Heart right ventricle (tissue), 16 donors: ENCODE data around the gene DGKI. TPM values are rescaled to one million over a fixed set of nuclear protein-coding genes. Genes with fewer than 3 reads are reported as not detected.

Experiments
- ATAC-seq, 8 donors: fragments of 200-7000 bp; cut with Tn5 transposase; one replicate each; pipeline ENCODE4 v1.9.1; 2020; ENCODE audit warnings: mild to moderate bottlenecking in 8 of 8, moderate library complexity in 8 of 8, moderate number of reproducible peaks in 1 of 8
- DNase-seq, 2 donors: peaks; one replicate each; pipeline ENCODE4 v3.0.0-alpha.2; 2020
- H3K27ac ChIP-seq, 10 donors: fragments of 200-600 bp; sonication (generic) in 2 of 10; one replicate each; pipeline versions ENCODE4 v1.5.0 to v1.8.0; 2020 to 2022; ENCODE audit warnings: mild to moderate bottlenecking in 3 of 10
- H3K27me3 ChIP-seq, 7 donors: fragments of 200-600 bp; one replicate each; pipeline ENCODE4 v1.8.0; 2021 to 2022; ENCODE audit warnings: mild to moderate bottlenecking in 2 of 7
- H3K36me3 ChIP-seq, 9 donors: fragments of 200-600 bp; sonication (generic) in 1 of 9; one replicate each; pipeline versions ENCODE4 v1.5.0 to v1.8.0; 2020 to 2022; ENCODE audit warnings: mild to moderate bottlenecking in 2 of 9
- H3K4me1 ChIP-seq, 9 donors: fragments of 200-600 bp; sonication (generic) in 1 of 9; one replicate each; pipeline versions ENCODE4 v1.5.0 to v1.8.0; 2020 to 2022; ENCODE audit warnings: mild to moderate bottlenecking in 4 of 9
- H3K4me3 ChIP-seq, 10 donors: fragments of 200-600 bp; sonication (generic) in 2 of 10; one replicate each; pipeline versions ENCODE4 v1.5.0 to v1.8.0; 2020 to 2022; ENCODE audit warnings: mild to moderate bottlenecking in 7 of 10, moderate library complexity in 2 of 10
- H3K9me3 ChIP-seq, 11 donors: fragments of 200-600 bp in 10 of 11; sonication (generic) in 2 of 11; one replicate each; pipeline versions ENCODE4 v1.5.0 to v1.8.0; 2013 to 2022; ENCODE audit warnings: mild to moderate bottlenecking in 2 of 11, control low read depth in 1 of 11, moderate library complexity in 1 of 11
- CTCF ChIP-seq, 9 donors: fragments of 200-600 bp; sonication (generic) in 2 of 9; IDR thresholded peaks; one replicate each; pipeline versions ENCODE4 v1.5.0 to v1.8.0; 2021 to 2022; ENCODE audit warnings: antibody characterized with exemption in 9 of 9, mild to moderate bottlenecking in 5 of 9, moderate library complexity in 1 of 9
- WGBS, 2 donors: extraction: QIAGEN DNeasy Blood & Tissue Kit; methylation state at CpG; one replicate each; pipeline ENCODE4 v1.1.7; 2013; ENCODE audit warnings: inconsistent platforms in 1 of 2; 5-methylcytosine and 5-hydroxymethylcytosine counted together
- intact Hi-C, 10 donors: fragments of 100-400 bp; cut with DNase I; formaldehyde crosslinking; loops; one replicate each; pipeline versions ENCODE4 v1.11.1 to v1.14.2; 2022
- polyA plus RNA-seq, 2 donors: library from polyadenylated mRNA; stranded (reverse); fragments of 200-250 nt; gene quantifications; one replicate each; pipeline ENCODE4 v1.2.3, GENCODE V29; 2013
- total RNA-seq, 10 donors: library from RNA; stranded (reverse); fragmentation: NEBNext Ultra II Directional in 3 of 10; extraction: Animal tissue kit (Norgen Biotek cat#: 25700) in 3 of 10; gene quantifications; one replicate each; pipeline versions ENCODE4 v1.2.1 to v1.2.4, GENCODE V29; 2021 to 2023
- donor health status: Arrhythmogenic right ventricular cardiomyopathy.
- donor health status: ischemic (EF 13 %, LVEDD 7.1; RV severe dilation, severe dysfunction).
- donor health status: healthy with polysubstance abuse.
- donor health status: DM: no; HTN: yes; CAD: no.
- donor health status: DM: no; HTN: no; CAD: no.
- donor health status: ischemic (EF 25% LVEDD 6.9; RV normal size, moderate dysfunction).
- donor health status: ischemic (EF 25% LVEDD 5.7; RV mildly dilated, moderate dysfunction).
- donor health status: healthy.
- donor health status: DM: yes; HTN: yes; CAD: no.
- donor health status: Ischemic cardiomyopathy.
- donor health status: ischemic (EF 35%, LVEDD 5.7; RV mildly dilated, moderate dysfunction).
- donor health status: nonischemic (EF 11% LVEDD 7.7; RV severe dilation, severe dysfunction).
- donor health status: DM: yes; HTN: yes; CAD: no.
- donor health status: PGD.
- donor health status: ischemic (EF 29% LVEDD 5.4; RV normal size, mild dysfunction).
- donor health status: nonischemic (EF 23%, LVEDD 6.1; RV moderate dilation, normal function).

The DGKI gene
- total and polyA plus RNA-seq, 12 donors = 0.16 to 2.6 (median 1.2) TPM

- Histone ChIP-seq H3K36me3 (no peaks in the 10 kb centered on the region), H3K4me3 (no peak overlapping the region), H3K27ac (no peak overlapping the region), H3K4me1 (peaks cover 0 to 16% (median 0%) of the 10 kb centered on the region in 9 donors), H3K9me3 (no peaks in the 10 kb centered on the region), H3K27me3 (peaks cover 0 to under 1% (median 0%) of the 10 kb centered on the region in 7 donors)
- intact Hi-C loops = no loop called here
- DNase-seq = no peak
- peak in 2 of 8 donors; percentile 26 to 27 for ATAC-seq
- no peak for TF ChIP-seq CTCF (IDR thresholded peaks at IDR 0.05)
Observed at GRCh38 chr7:137772748-137773147, 74.0 kb downstream of the DGKI start.

- no peak for TF ChIP-seq CTCF (IDR thresholded peaks at IDR 0.05)
- peaks cover 0 to 16% (median 0%) of the 10 kb centered on the region in 9 donors for H3K4me1 ChIP-seq
- H3K9me3 ChIP-seq = no peaks in the 10 kb centered on the region
- peak overlapping the region in 1 of 10 donors; percentile 32 for H3K27ac ChIP-seq
- ATAC-seq (peak in 1 of 8 donors; percentile 53), DNase-seq (no peak)
- 56 to 77% methylated on average over 3 of the region's 3 CpGs for WGBS, 2 donors
- no peaks in the 10 kb centered on the region for H3K27me3 ChIP-seq
- no peaks in the 10 kb centered on the region for H3K36me3 ChIP-seq
- intact Hi-C loops = no loop called here
- H3K4me3 ChIP-seq = no peak overlapping the region
Observed at GRCh38 chr7:137772316-137772715, 74.5 kb downstream of the DGKI start.

- 71 to 78% methylated on average over 7 of the region's 7 CpGs for WGBS, 2 donors
- no peak for TF ChIP-seq CTCF (IDR thresholded peaks at IDR 0.05)
- H3K9me3 ChIP-seq = no peaks in the 10 kb centered on the region
- H3K36me3 ChIP-seq = no peaks in the 10 kb centered on the region
- DNase-seq (no peak), ATAC-seq (no peak)
- peak overlapping the region in 1 of 10 donors; percentile 32 for H3K27ac ChIP-seq
- no peaks in the 10 kb centered on the region for H3K27me3 ChIP-seq
- intact Hi-C loops = no loop called here
- H3K4me1 ChIP-seq = peaks cover 0 to 16% (median 0%) of the 10 kb centered on the region in 9 donors
- no peak overlapping the region for H3K4me3 ChIP-seq
Observed at GRCh38 chr7:137771679-137772078, 75.1 kb downstream of the DGKI start.

DNA sequence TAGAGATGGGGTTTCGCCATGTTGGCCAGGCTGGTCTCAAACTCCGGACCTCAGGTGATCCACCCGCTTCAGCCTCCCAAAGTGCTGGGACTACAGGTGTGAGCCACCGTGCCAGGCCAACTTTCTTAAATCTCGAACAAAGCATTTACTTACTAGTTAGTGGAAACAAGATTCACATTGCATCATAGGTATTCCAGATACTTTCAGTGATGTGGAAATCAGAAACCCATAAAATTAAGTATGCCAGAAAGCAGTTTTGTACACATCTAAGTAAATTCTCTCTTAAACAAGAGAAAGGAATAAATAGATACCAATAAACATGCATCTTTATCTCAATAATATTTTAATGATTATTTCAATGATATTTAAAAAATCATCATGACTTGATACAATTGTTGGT is 75.5 kb downstream of the DGKI start:
- Histone ChIP-seq H3K27ac (no peak overlapping the region), H3K4me1 (peaks cover 0 to 16% (median 0%) of the 10 kb centered on the region in 9 donors), H3K36me3 (no peaks in the 10 kb centered on the region), H3K4me3 (no peak overlapping the region), H3K9me3 (no peaks in the 10 kb centered on the region), H3K27me3 (no peaks in the 10 kb centered on the region)
- 96 to 98% methylated on average over 5 of the region's 5 CpGs for WGBS, 2 donors
- TF ChIP-seq CTCF (IDR thresholded peaks at IDR 0.05) = no peak
- no peak for ATAC-seq
- intact Hi-C loops = no loop called here
- DNase-seq = no peak
